AG04450 (cell line): Measurements from ENCODE around the gene FAM171A1. TPM values are rescaled to one million over a fixed set of nuclear protein-coding genes. Genes with fewer than 3 reads are reported as not detected.

Experiments used
- CTCF ChIA-PET: fragments of 300-600, 350-600 bp; formaldehyde crosslinking; extraction: SDS; loops from one replicate; lab custom pipeline; 2022; ENCODE audit warnings: antibody characterized with exemption, inconsistent platforms; lab: Charles Lee
- POLR2A ChIA-PET: fragments of 350-600 bp; formaldehyde crosslinking; extraction: SDS; loops from one replicate; lab custom pipeline; 2021; ENCODE audit warnings: antibody characterized with exemption, inconsistent platforms; lab: Yijun Ruan, JAX
- DNase-seq: peaks from one replicate; pipeline ENCODE4 v3.0.0-alpha.2; 2011; ENCODE audit warnings: low read depth, low spot score
- H3K27ac ChIP-seq: one replicate; pipeline ENCODE4 v1.5.1; 2012; ENCODE audit warnings: low read depth, low read length, control low read depth
- H3K27me3 ChIP-seq: one replicate; pipeline ENCODE4 v1.6.0; 2012; ENCODE audit warnings: low read length; ENCODE audit not compliant: control insufficient read depth, insufficient read depth
- H3K4me3 ChIP-seq: 2 replicates; pipeline ENCODE4 v1.5.1; 2011; ENCODE audit warnings: mild to moderate bottlenecking, low read depth, low read length, control low read depth
- H3K9me3 ChIP-seq: 2 replicates; pipeline ENCODE4 v1.5.1; 2012; ENCODE audit warnings: low read length; ENCODE audit not compliant: control insufficient read depth, insufficient read depth
- polyA plus RNA-seq: library from polyadenylated mRNA; depleted of rRNA; stranded (reverse); fragments of >200 nt; gene quantifications from 2 replicates; pipeline ENCODE4 v1.2.3, GENCODE V29; 2011
- TF ChIP-seq, protein P1 (sequence below): IDR thresholded peaks from 2 replicates; pipeline ENCODE4 v1.5.1; 2011; ENCODE audit warnings: low read depth, low read length, control low read depth, inconsistent platforms

FAM171A1 gene
- polyA plus RNA-seq, 1 experiment: 22.4 TPM

GRCh38 chr10:15369256-15370211 is 1.6 kb downstream of the FAM171A1 start:
- no peak for DNase-seq
- ChIA-PET CTCF (interaction anchor here (0.7 to 2.3 kb wide), 6 partner anchors 74 to 408 kb away, joined by 3 to 12 read pairs (median 6); no protein-coding TSS in a partner anchor), POLR2A (interaction anchor here (0.7 kb wide), 1 partner anchor 40 kb away, joined by 5 read pairs; no protein-coding TSS in a partner anchor)
- Histone ChIP-seq H3K4me3 (peak overlapping the region; percentile 63), H3K9me3 (no peaks in the 10 kb centered on the region), H3K27ac (no peak overlapping the region), H3K27me3 (no peaks in the 10 kb centered on the region)
- TF ChIP-seq, protein P1, sequence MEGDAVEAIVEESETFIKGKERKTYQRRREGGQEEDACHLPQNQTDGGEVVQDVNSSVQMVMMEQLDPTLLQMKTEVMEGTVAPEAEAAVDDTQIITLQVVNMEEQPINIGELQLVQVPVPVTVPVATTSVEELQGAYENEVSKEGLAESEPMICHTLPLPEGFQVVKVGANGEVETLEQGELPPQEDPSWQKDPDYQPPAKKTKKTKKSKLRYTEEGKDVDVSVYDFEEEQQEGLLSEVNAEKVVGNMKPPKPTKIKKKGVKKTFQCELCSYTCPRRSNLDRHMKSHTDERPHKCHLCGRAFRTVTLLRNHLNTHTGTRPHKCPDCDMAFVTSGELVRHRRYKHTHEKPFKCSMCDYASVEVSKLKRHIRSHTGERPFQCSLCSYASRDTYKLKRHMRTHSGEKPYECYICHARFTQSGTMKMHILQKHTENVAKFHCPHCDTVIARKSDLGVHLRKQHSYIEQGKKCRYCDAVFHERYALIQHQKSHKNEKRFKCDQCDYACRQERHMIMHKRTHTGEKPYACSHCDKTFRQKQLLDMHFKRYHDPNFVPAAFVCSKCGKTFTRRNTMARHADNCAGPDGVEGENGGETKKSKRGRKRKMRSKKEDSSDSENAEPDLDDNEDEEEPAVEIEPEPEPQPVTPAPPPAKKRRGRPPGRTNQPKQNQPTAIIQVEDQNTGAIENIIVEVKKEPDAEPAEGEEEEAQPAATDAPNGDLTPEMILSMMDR: no peak

DNA sequence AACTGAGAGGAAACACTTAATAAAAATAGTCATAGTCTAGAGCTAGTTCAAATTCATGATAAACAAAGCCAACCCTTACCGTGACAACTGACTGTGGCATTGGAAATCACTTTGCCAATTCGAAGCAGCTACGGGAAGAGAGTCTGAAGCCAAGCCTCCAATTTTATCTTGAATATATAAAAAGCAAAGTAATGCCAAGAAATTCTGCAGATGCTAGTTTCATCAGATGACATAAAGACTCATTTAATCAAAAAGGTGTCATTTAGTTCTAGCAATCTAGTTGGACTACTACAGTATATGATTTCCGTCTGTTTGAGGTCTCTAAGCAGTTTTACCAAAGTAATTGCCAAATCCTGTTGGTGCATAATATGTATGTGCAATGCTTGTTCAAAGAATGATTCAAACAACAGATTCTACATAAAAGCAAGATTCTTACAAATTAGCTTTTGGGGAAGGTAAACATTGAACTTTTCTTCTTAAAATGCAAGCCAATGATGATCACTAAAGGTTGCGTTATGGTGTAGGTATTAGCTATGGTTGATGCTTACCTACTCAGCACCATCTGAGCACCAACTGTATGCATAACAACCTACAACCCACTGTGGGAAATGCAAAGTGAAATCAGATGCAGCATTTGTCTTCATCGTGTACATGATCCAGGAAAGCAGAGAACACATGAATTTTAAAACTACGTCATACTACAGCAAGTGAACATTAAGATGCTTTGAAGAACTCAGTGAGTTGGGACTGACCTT is 2.8 kb downstream of the FAM171A1 start:
- H3K4me3 ChIP-seq: no peak overlapping the region
- H3K9me3 ChIP-seq: no peaks in the 10 kb centered on the region
- no peaks in the 10 kb centered on the region for H3K27me3 ChIP-seq
- TF ChIP-seq, protein P1: no peak
- ChIA-PET POLR2A (no interaction called here), CTCF (interaction anchor here (0.6 kb wide), 1 partner anchor 199 kb away, joined by 6 read pairs; no protein-coding TSS in a partner anchor)
- DNase-seq: no peak
- H3K27ac ChIP-seq: no peak overlapping the region

DNA sequence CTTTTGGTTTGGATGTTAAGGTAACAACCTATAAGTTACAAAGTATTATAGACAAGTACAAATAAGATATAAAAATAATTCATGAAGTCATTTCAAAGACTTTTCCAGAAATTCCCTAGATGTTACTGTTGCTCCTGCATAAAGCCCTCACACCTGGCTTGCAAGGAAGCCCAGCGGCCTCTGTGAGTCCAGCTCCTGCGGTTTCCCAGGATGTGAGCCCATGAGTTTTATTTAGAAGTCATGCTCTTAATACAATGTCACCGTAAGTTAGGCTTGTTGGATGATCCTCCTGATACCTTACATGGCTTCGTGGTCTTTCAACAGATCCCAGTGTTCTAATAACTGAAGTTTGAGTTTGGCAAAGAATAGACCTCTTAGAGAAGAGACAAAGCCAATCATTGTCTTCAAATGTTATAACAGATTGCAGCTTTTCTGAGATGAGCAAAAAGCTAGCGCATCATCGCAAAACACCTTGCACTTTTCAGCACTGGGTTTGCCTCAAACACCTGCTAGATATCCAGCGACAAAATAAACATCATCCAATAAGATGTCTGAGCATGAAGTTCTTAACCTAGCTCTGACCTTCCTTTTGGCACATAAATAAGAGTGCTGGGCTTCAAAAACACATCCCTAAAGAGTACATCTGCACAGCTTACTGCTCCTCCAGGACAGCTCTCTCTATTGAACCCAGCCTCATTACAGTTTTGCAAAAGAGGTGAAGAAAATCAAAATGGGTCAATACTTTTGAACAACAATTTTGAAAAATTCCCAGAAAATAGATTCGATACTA is 3.6 kb downstream of the FAM171A1 start:
- Histone ChIP-seq H3K4me3 (no peak overlapping the region), H3K9me3 (no peaks in the 10 kb centered on the region), H3K27me3 (no peaks in the 10 kb centered on the region), H3K27ac (no peak overlapping the region)
- no peak for DNase-seq
- CTCF ChIA-PET: interaction anchor here (0.6 kb wide), 1 partner anchor 199 kb away, joined by 6 read pairs; no protein-coding TSS in a partner anchor
- POLR2A ChIA-PET: no interaction called here
- TF ChIP-seq, protein P1: no peak

- CTCF ChIA-PET: interaction anchor here (1.0 to 1.6 kb wide), 2 partner anchors 103 to 155 kb away, joined by 3 to 6 read pairs; no protein-coding TSS in a partner anchor
- TF ChIP-seq, protein P1: no peak
- POLR2A ChIA-PET: interaction anchor here (1.1 kb wide), 1 partner anchor 197 kb away, joined by 4 read pairs; the partner anchor contains the start of gene NMT2
- H3K27ac ChIP-seq: no peak overlapping the region
- no peaks in the 10 kb centered on the region for H3K27me3 ChIP-seq
- no peaks in the 10 kb centered on the region for H3K9me3 ChIP-seq
- no peak for DNase-seq
- no peak overlapping the region for H3K4me3 ChIP-seq
Measured at GRCh38 chr10:15365692-15366091, 5.4 kb downstream of the FAM171A1 start.
